Stimulated activated CD8-positive, alpha-beta memory T cell treated with anti-CD3 and anti-CD28 coated beads, Interleukin-7, amount 100 ng/mL, for 48 hours (primary cell): ENCODE measurements around the gene HDAC8.
"Not testable (repeated sequence)": the region's sequence is repeated elsewhere in the genome, so short reads cannot be mapped to it uniquely, and the experiment has no call there.

Experiments used
- DNase-seq, 2 donors: peaks; one replicate each; pipeline ENCODE4 v3.0.0-alpha.2; 2020; ENCODE audit warnings: low read depth in 1 of 2; ENCODE audit errors: extremely low read depth in 1 of 2

Gene HDAC8

GRCh38 chrX:72326605-72327300 lies 245.9 kb downstream of the HDAC8 start:
- DNase-seq: no peak

DNA sequence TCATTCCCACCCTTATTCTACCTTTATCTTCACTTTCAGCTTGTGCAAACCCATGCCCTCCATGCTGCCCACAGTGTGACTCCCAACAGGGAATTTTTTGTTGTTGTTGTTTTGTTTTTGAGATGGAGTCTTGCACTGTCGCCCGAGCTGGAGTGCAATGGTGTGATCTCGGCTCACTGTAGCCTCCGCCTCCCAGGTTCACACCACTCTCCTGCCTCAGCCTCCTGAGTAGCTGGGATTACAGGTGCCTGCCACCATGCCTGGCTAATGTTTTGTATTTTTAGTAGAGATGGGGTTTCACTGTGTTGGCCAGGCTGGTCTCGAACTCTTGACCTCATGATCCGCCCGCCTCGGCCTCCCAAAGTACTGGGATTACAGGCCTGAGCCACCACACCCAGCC lies 253.0 kb downstream of the HDAC8 start:
- DNase-seq: not testable (repeated sequence)

GRCh38 chrX:72317139-72317538 lies 255.5 kb downstream of the HDAC8 start:
- DNase-seq: no peak

DNA sequence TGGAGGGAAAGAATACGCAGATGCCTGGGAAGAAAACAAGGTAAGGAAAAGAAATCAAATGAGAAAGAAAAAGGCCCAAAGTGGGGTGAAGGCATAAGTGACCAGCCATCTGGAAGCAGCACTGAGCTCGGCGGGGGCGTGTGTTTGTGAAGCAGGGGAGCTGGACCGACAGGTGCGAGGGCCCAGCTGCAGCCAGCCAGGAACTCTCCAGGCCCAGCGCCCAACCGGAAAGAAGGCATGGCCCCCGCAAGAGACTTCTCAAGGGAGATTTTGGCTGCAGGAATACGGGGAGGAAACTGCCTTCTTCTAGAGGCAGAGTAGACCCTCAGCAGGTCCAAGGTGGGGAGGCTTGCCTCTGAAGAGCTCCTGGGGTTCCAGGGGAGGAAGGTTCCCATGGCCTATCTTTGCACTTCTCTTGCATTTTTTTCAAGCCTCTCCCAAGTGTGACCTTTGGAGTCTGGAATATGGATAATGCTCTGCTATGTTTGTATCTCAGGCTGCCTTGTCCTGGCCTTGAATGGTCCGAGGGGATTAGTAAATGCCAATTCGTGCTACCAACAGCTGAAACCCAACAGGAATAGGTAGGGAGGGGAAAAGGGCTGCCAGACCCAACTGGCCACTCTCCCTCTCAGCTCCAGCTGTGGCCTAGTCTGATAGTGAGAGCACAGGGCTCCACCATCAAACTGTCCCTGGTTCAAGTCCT lies 256.1 kb downstream of the HDAC8 start:
- no peak for DNase-seq

DNA sequence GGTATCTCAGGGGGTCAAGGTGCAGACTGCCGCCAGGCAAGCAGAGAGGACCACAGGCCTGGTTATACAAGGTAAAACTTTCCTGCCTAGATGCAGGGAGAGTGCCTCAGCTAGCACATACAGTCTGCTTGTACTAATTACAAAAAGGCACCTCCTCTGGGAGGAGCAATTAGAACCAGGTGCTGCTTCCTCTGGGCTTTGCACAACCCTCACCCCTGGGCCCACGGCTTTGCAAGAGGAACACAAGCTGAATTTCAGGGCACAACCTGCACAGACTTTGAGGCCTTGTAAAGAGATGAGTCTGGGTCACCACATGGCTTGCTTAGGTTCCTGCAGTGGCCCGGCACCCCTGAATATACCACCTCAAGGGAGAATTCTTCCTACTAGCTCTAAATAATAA lies 257.8 kb downstream of the HDAC8 start:
- no peak for DNase-seq

DNA sequence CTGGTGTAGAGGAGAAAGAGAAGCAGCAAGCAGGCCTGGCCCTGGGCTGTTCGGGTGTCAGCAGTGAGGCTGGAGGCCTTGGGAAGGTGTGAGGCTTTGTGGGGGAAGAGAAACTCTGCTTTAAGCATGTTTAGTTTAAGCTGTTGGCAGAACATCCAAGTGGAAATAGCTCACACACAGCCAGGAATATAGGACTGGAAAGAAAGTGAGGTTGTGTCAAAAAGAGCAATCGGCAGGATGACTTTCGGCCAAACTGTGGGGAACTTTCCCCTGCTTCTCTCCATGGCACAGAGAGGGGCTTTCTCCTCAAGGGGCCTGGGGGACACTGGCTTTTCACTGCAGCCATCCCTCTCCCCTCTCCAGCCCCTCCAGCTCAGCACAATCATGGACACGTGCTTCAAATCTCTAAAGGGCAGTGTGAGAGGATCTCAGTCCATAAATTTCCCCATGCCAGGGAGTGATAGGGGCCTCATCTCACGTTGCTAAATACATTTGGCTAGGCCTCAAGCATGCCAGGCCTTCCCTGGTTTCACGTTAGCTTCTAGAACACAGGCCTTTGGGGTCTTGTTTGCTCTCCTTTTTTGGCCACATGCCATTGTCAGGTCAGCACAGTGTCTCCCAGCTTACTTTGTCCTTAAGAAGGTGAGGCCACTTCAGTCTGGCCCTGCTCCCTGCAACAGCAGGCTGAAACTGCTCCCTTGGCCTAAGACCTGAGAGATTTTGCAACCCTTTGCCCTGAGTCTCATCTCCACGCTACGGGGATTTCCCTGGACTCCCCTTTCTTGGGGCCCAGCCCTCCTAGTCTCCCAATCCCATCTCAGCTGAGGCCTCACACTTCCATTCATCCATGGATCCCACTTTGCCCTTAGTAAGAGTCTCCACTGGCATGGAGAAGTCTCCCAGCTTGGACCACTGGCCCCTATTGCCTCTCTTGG lies 258.7 kb downstream of the HDAC8 start:
- DNase-seq: no peak

- no peak for DNase-seq
Measured at GRCh38 chrX:72312311-72312940, 260.2 kb downstream of the HDAC8 start.

- DNase-seq: no peak
Measured at GRCh38 chrX:72309297-72310071, 263.2 kb downstream of the HDAC8 start.

- DNase-seq: no peak
Measured at GRCh38 chrX:72308566-72309296, 263.9 kb downstream of the HDAC8 start.

GRCh38 chrX:72308209-72308565 lies 264.5 kb downstream of the HDAC8 start:
- no peak for DNase-seq

DNA sequence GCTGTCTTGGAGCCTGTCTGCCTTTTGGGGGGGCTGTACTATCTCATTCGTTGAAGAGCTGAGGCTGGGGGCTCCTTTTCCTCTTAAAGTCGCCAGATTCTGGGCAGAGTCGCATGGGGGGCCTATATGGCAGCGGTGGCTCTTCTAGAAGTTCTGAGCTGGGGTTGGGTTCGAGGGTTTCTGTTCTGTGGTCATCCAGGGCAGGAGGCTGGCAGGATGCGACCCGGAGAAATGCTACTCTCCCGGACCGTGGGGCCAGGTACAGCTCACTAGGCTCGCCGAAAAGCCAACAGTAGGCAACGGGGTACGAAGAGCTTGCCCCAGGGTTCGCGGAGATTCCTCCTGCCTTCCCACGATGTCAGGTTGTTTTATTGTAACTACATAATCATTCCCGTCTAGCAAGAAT lies 265.0 kb downstream of the HDAC8 start:
- no peak for DNase-seq

DNA sequence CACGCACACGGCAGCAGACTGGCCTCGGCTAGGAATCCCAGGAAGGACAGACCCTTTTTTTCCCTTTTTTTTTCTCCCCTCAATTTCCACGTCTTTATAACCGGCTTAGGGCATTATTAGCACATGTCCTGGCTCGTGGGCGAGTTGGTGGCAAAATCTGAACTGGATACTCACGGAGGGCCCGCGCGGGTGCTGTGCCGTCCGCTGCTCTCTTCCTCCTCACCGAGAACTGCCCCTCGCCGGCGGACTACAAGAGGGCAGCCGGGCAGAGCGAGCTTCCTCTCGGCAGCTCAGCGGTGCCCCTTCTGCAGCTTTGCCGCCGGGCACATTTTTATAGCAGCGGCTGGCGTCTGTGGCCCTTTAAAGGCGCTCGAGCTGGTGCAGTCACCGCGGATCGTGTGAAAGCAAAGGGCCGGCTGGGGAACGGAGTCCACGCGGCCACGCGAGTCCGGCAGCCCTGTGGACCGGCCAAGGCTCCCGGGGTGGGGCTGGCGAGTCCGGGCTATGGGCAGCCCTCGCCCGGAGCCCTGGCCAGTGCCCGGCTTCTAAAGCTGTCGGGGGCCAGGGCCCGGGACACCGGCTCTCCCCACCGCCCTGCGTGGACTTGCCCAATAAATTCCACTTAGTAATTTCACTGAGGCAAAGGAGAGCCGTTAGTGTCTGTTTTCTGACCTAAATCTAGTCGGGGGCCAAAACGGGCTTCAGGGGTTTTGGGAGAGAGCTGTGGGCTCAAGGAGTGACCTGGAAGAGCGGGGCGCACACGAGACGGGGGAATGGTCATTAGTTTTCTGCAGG lies 265.6 kb downstream of the HDAC8 start:
- DNase-seq: no peak

- DNase-seq: no peak
Measured at GRCh38 chrX:72306085-72306801, 266.4 kb downstream of the HDAC8 start.

GRCh38 chrX:72305286-72306084 lies 267.2 kb downstream of the HDAC8 start, which contains the start of gene CITED1:
CITED1 (minus strand) TSS chrX:72305914; CDS start chrX:72302869, 3,045 bp downstream.
- no peak for DNase-seq

- no peak for DNase-seq
Measured at GRCh38 chrX:72304877-72305276, 267.8 kb downstream of the HDAC8 start.

DNA sequence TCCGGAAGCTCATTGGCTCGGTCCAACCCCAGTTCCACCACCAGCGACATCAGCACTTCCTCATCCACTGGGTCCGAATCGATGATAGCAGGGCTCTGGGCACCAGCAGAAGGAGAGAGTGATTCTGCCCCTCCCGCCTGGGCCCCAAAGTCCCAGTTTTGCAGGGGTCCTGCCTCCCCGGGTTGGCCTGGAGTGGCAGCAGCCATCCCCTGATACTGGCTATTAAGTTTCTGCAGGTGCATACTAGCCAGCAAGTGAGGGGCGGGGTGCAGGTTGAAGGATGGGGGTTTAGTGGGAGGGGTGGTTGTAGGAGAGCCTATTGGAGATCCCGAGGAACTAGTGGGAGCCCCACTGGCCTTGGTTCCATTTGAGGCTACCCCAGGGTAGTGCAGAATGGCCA lies 270.9 kb downstream of the HDAC8 start:
- DNase-seq: no peak

DNA sequence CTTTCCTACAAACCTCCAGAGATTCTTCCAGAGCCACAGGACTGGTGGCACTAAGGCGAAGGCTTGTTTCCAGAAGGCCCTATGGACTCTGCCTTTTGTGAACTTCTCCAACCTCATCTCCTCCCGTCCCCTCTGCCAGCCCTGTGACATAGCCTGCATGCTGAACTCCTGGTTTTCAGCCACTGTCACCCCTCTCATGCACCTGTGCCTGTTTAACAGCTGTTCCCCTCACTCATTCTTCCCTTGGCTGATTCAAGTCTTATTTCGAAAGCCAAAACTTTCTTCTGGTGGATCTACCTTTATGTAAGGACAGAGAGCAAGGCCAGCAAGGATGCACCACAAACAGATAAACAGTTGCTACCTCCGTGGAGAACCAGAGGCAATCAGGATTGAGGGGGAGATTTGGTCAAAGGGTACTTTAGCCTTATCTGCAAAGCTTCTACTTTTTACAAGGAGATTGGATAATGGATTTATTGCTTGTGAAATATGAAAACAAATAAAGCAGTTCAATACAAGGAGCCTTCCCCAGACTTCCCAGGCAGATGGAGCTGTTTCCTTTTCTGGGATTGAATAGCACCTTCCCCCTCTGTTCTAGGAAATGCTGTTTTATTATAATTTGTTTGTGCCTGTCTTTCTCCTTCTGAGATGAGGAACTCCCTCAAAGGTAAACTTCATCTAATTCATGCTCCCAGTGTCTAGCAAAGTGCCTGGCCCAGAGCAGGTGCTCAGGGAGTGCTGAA lies 272.6 kb downstream of the HDAC8 start:
- DNase-seq: no peak
